ENCODE results near the gene TBX1.

Gene TBX1

DNA sequence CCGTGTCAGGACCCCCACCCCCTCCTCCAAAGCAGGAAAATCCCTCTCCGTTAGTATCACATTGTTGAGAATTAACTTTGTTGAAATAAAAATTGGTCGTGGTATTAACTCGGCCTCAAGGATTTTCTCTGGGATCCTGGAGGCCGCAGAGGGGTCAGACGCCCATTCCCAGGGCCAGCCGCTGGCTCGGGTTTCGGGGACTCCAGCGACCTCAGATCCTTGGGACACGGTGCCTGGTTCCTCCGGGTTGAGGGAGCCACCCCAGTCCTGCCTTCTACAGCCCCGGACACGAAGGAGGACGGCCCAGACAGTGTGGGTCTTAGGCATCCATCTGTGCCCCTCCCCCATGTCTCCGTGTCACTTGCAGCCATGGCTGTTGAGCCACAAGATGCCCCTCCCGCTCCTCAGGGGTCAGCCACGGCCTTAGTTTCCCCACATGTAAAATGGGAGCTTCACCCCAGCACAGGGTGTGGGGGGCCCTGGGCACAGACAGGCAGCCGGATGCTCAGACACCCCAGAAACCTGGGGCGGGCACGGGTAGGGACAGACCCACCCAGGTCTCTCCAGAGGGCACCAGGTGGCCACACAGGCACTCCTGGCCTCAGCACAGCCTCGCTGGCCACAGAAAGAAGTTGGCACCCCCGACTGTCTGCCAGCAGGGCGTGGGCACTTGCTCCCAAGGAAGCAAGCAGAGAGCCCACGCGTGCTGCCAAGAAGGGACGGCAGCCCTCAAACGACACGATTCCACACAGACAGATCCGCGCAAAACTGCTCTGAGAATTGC, 21.7 kb upstream of the TBX1 start:
- no peak for DNase-seq

GRCh38 chr22:19739448-19739895, 21.1 kb upstream of the TBX1 start:
- DNase-seq = no peak

DNA sequence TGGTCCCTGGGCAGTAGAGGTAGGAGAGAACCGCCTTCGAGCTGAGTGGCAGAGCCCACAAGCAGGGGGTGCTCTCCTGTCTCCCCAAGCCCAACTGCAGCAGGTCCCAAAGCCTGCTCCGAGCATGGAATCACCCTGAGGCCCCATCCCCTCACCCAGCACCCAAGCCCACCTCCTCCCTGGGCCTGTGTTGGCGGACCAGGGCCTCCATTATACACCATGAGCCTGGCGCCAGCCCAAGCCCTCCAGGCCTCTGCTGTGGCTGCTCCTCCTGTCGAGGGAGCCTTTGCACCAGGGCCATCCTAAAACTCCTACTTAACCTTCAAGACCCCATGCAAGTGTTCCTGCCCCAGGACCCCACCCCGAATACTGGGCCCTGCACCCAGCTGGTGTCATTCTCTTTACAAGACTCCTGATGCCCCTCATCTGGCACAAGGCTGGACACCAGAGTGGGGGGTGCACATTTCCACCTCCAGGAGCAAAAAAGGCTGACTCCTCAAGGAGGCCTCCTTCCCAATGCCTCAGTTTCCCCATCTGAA, 20.6 kb upstream of the TBX1 start:
- no peak for DNase-seq

DNA sequence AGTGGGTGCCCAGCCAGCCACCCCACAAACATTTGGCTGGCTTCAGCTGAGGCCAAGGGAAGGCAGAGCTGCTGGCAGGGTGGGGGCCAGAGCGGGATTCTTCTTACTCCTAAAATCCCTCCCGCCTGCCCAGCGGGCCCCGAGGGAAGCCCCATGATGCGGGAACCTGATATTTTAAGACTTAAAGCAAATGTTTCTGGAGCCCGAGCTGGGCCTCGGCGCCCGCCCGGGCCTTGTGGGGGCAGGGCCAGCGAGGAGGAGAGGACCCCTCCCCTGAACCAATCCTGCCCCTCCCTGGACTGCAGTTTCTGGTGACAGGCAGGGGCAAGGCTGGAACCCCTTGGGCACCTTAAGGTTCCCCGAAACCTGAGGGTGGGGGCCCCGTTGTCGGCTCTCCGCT, 20.0 kb upstream of the TBX1 start:
- no peak for DNase-seq

DNA sequence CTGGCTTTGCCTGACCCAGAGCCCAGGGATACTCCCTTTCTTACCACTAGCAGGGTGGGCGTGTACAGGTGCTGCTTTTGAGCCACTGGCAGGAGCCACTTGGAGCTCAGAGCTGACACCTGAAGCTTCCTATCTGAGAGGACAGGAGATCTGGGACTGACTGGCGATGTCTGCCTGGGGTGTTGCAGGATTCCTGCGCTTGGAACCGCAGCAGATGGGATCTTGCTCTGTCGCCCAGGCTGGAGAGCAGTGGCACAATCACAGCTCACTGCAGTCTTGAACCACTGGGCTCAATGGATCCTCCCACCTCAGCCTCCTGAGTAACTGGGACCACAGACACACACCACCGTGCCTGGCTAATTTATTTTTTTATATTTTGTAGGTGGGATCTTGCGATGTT, 19.5 kb upstream of the TBX1 start:
- no peak for DNase-seq

DNA sequence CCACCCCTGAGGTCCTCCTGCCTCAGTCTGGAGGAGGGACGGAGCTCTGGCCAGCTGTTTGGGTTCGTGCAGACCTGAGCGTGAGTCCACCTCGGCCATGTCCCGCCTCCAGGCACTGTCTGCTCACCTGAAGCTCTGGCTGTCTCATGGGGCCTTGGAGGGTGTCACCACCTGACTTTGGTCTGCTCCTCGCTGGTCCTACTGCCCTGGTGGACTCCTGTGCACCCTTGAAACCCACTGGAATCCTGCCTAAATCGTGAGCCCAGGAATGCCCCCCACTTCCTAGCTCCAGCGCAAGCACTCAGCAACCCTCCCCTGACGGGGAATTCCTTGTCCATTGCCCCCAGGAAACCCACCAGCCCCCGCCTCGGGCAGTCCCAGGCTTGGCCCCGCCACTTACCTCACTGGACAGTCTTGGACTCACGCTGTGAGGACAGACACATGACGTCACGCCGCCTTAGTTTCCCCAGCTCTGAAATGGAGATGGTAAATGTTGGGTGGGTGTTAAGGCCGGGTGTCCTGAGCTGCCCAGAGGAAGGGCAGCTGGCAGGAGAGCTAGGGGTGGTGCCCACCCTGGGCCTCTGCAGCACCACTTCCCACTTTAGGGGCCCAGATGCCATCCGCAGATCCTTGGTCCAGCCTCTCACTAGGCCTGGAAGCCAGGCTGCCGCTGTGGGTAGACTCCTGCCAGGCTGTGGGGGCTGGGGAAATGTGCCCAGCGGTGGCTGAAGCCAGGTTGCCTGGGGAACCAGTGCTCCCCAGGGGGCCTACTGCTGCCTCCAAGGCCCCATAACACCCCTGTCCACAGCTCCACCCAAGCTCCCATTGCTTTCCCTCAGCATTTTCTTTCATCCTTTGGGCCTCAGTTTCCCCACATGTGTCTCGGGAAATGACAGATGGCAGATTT, 18.2 kb upstream of the TBX1 start:
- no peak for DNase-seq

GRCh38 chr22:19743081-19743480, 17.5 kb upstream of the TBX1 start:
- no peak for DNase-seq

DNA sequence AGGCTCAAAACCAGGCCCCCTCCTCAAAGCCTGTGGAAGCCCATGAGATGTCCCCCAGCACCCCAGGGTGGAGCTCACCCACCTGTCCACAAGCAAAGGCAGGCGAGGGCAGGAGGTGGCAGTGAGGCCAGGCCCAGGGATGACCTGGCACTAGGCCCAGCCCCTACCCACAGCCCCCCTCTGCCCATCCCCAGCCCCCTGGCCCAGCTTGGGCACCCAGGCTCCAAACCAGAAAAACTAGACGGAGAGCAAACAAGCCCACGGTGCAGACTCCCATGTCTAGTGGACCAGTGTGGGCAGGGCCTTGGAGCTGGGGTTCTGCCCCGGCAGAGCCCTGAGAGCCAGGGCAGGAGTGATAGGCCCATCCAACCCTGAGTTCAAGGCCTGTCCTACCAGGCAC, 16.9 kb upstream of the TBX1 start:
- no peak for DNase-seq

DNA sequence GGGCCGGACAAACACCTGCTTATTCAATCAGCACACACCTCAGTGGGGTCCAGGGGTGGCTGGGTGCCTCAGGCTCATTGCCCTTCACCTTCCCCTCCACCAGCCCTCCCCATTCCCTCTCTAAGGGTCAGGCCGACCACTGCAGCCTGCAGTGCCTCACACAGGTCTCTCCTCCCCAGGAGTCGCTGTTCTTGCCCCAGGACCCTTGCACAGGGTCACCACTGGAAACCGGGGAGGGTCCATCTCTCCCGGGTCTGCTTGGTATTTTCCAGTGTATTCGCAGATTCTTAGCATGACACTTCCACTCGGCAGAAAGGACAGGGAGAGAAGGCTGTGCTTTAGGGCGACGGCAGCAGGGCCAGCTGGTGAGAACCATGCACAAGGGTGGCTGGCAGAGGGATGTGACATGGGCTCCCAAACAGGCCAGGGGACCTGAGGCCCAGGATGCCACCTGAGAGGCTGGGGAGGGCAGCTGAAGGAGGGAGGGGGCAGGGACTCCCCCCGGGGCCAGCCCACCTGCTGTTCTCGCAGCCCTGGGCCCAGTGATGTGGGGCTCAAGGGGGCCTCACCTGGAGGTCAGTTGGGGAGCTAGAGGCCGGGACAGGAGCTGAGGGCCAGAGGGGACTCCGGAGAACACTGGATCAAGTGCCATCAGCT, 16.1 kb upstream of the TBX1 start:
- no peak for DNase-seq

GRCh38 chr22:19745155-19746101, 15.2 kb upstream of the TBX1 start:
- no peak for DNase-seq

DNA sequence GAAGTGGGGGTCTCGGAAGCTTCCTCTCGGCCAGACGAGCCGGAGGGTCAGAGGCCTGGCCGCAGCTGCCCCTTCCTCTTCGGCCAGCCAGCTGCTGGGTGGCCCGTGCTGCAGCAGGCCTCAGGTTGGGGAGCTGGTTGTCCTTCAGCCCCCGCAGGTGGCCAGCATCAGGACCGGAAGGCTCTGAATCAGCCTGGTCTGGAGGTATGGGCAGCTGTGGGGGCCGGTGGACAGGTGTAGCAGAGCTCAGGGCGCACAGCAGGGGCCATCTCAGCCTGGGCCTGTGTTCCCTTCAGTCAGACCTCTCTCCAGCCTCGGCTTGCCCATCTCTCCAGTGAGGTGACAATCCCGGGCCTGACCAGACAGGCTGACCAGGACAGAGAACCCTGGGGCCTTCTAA, 13.9 kb upstream of the TBX1 start:
- no peak for DNase-seq

- no peak for DNase-seq
Observed at GRCh38 chr22:19747551-19747950, 13.0 kb upstream of the TBX1 start.

DNA sequence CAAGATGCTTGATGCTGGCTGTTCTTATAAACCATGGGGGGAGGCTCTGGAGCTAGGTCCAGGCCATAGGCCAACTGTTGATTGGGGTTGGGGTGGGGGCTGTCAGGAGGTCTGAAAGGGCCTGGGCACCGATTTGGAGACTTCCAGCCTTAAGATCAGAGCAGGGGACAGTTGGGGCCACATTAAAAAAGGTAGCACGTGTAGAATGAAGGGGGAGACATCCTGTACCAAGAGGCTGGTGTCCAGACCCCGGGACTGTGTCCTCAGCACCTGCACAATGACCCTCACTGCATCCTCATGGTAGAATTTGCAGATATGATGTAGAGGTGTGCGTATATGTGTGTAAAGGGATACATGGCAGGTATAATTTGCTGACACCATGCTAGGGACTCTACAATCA, 12.4 kb upstream of the TBX1 start:
- no peak for DNase-seq

GRCh38 chr22:19748991-19749664, 11.4 kb upstream of the TBX1 start:
- no peak for DNase-seq

DNA sequence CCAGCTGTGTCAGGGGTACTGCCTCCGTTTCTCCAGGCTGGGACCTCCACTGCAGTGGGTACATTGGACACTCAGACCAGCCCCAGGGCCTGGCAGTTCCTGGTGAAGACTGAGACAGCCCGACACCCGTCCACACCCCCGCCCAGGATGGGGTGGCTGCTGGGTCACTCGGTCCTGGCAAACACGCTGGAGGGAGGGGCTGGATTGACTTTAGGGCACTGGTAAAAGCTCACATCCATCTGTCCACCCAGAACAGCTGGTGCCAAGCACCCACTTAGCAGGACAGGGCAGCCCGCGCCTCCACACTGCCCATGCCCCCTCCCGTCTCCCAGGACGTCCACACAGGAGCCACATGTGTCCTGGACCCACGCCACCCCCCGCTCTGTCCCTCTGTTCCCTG, 10.7 kb upstream of the TBX1 start:
- no peak for DNase-seq

DNA sequence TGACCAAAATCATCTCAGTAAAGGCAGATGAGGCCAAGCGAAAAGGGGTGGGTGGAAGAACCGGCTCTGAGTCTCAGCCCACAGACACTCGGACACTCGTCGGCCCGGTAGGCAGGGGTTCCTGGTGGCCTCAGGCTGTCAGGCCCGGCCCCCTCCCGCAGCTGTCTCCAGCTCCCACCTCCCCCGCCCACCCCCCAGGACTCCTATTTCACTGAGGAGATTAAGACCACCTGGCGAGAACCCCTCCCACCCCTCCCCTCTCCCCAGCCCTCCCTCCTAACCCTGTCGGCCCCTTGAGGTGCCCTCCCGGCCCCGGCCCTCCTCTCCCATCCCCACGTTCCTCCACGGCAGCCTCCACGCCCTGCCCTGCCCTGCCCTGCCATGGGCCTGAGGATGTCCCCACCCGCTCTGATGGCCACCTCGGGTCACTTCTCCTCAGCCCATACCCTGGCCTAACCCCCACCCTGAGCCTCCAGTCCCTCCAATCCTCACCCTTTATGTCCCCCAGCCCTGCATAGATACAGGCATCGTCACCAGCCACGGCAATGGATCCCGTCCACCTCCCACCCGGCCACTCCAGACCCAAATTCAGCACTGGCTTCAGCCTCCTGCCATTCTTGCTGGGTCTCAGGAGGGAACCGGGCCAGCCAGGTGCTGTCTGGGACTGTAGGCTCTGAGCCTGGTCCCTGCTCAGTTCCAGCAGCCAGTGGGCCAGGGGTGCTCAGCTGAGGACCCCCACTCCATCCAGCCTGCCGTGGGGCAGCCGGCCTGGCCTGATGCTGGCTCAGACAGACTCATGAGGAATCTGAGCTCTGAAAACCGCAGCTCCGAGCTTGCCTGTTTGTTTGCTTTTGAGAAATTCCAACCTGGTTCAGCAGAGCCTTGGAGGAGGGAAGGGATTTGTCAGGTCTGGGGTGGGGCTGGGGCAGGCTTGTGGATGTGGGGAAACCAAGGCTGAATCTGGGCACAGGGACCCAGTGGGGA, 9.8 kb upstream of the TBX1 start:
- DNase-seq = no peak

DNA sequence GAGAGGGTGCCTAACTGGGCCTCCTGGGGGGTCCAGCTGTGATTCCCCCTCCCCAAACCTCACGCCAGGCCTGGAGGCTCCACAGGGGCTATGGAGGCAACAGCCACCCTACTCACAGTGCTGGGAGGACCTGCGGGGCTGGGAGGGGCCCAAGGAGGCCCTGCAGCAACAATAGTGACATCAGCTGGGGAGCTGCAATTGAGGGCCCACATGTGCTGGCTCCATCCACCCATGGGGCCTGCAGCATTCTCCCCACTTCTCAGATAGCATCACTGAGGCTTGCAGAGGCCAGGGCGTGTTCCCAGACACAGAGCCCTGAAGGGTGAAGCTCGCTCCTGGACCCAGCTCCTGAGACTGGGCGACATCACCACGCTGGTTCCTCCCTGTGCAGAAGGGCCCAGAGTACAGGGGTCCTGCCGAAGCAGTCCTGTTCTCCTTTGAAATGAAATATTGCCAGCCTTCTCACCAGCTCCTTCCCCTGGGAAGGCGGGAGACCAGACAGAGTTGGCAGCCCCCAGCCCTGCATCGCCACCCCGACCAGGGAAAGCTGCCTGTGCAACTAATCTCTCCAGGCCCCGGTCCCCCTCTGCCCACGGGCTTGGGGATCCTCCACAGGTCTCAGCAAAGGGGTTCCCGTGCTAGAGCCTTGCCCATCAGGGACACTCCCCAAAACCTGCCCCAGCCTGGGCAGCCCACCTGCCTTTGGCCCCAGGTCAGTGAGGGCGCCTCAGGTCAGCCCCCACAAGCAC, 8.9 kb upstream of the TBX1 start:
- no peak for DNase-seq

- DNase-seq = no peak
Observed at GRCh38 chr22:19753090-19753842, 7.3 kb upstream of the TBX1 start.

Measured in AML-193 (cell line).